Fibroblast of the aortic adventitia (primary cell): ENCODE results near the gene PACC1. TPM values are rescaled to one million over a fixed set of nuclear protein-coding genes. Genes with fewer than 3 reads are reported as not detected.
A peak's percentile ranks its signal among the peaks of the same experiment; 100 is the strongest.
"Not testable (repeated sequence)": the region's sequence is repeated elsewhere in the genome, so short reads cannot be mapped to it uniquely, and the experiment has no call there.

Experiments
- DNase-seq: peaks from one replicate; pipeline ENCODE4 v3.0.0-alpha.2; 2010; ENCODE audit warnings: low read depth
- H3K4me3 ChIP-seq: 2 replicates; pipeline ENCODE4 v1.5.1; 2011; ENCODE audit warnings: low read depth, mild to moderate bottlenecking, control low read depth, low read length, moderate library complexity
- total RNA-seq: library from RNA; depleted of rRNA; stranded (reverse); fragments of >200 nt; gene quantifications from 2 replicates; pipeline ENCODE4 v1.2.3, GENCODE V29; 2012; ENCODE audit warnings: low replicate concordance
- TF ChIP-seq, protein P1 (sequence below): IDR thresholded peaks from 2 replicates; pipeline ENCODE4 v1.5.1; 2011; ENCODE audit warnings: mild to moderate bottlenecking, low read length, control low read depth, inconsistent platforms; ENCODE audit not compliant: insufficient read depth

Gene PACC1
- total RNA-seq, 1 donor: 5.1 TPM

GRCh38 chr1:212329105-212329504 is 85.6 kb downstream of the PACC1 start:
- TF ChIP-seq, protein P1, sequence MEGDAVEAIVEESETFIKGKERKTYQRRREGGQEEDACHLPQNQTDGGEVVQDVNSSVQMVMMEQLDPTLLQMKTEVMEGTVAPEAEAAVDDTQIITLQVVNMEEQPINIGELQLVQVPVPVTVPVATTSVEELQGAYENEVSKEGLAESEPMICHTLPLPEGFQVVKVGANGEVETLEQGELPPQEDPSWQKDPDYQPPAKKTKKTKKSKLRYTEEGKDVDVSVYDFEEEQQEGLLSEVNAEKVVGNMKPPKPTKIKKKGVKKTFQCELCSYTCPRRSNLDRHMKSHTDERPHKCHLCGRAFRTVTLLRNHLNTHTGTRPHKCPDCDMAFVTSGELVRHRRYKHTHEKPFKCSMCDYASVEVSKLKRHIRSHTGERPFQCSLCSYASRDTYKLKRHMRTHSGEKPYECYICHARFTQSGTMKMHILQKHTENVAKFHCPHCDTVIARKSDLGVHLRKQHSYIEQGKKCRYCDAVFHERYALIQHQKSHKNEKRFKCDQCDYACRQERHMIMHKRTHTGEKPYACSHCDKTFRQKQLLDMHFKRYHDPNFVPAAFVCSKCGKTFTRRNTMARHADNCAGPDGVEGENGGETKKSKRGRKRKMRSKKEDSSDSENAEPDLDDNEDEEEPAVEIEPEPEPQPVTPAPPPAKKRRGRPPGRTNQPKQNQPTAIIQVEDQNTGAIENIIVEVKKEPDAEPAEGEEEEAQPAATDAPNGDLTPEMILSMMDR: no peak
- no peak overlapping the region for H3K4me3 ChIP-seq
- DNase-seq: no peak

DNA sequence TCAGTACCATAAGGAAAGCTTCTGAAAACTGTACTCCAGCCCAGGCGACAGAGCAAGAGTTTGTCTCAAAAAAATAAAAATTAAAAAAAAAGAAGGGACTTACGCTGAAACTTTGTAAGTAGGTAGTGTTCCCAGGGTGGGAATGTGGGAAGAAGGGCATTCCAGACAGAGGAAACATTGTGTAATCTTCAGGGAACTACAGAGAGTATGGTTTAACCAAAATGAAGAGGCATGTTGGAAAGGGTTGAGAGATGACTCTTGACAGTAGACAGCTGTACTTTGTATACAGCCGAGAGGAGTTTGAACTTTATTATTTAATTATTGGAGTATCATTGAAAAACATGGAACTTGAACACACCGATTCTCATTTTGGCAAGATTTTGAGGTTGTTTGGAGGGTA is 86.4 kb downstream of the PACC1 start:
- TF ChIP-seq, protein P1: no peak
- H3K4me3 ChIP-seq: no peak overlapping the region
- DNase-seq: no peak

GRCh38 chr1:212326541-212326940 is 88.1 kb downstream of the PACC1 start:
- TF ChIP-seq, protein P1: no peak
- no peak overlapping the region for H3K4me3 ChIP-seq

GRCh38 chr1:212323066-212323465 is 91.6 kb downstream of the PACC1 start:
- TF ChIP-seq, protein P1: no peak
- DNase-seq: no peak
- no peak overlapping the region for H3K4me3 ChIP-seq

More at GRCh38 chr1:212326541-212326940, 88.1 kb downstream of the PACC1 start:
- no peak for DNase-seq

DNA sequence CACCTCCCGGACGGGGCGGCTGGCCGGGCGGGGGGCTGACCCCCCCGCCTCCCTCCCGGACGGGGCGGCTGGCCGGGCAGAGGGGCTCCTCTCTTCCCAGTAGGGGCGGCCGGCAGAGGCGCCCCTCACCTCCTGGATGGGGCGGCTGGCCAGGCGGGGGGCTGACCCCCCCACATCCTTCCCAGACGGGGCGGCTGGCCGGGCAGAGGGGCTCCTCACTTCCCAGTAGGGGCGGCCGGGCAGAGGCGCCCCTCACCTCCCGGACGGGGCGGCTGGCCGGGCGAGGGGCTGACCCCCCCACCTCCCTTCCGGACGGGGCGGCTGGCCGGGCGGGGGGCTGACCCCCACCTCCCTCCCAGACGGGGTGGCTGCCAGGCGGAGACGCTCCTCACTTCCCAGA is 93.7 kb downstream of the PACC1 start:
- not testable (repeated sequence) for DNase-seq, H3K4me3 ChIP-seq

GRCh38 chr1:212317916-212318315 is 96.8 kb downstream of the PACC1 start:
- no peak overlapping the region for H3K4me3 ChIP-seq
- TF ChIP-seq, protein P1: no peak
- DNase-seq: no peak

DNA sequence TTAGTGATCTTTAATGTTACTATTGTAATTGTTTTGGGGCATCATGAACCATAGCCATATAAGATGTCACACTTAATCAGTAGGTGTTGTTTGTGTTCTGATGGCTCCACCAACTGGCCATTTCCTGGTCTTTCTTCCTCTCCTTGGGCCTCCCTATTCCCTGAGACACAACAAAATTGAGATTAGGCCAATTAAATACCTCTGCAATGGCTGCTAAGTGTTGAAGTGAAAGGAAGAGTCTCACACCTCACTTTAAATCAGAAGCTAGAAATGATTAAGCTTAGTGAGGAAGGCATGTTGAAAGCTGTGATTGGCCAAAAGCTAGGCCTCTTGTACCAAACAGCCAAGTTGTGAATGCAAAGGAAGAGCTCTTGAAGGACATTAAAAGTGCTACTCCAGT is 98.8 kb downstream of the PACC1 start:
- DNase-seq: peak; percentile 58
- no peak overlapping the region for H3K4me3 ChIP-seq
- TF ChIP-seq, protein P1: peak; percentile 46
